ENCODE data around the gene ARHGEF2. TPM values are rescaled to one million over a fixed set of nuclear protein-coding genes. Genes with fewer than 3 reads are reported as not detected.
A peak's percentile ranks its signal among the peaks of the same experiment; 100 is the strongest.

The ARHGEF2 gene
- total and polyA plus RNA-seq, 9 of the 15 experiments (the other 6 are each of a cell fraction or from before 2014, with no cell fraction given): 7.1 to 162 (median 62.2) TPM

- no peak for TF ChIP-seq DACH1 (IDR thresholded peaks at IDR 0.05; ENCODE audit: partially characterized antibody)
- no peak for TF ChIP-seq ZNF12 (CRISPR knock-in tag; IDR thresholded peaks at IDR 0.05)
- TF ChIP-seq NCOA6 (IDR thresholded peaks at IDR 0.05): no peak
- TF ChIP-seq ZNF140 (CRISPR knock-in tag; IDR thresholded peaks at IDR 0.05): no peak
- TF ChIP-seq TAL1 (IDR thresholded peaks at IDR 0.05): 0 out of 2 replicates have a peak, but pooled peaks have one; percentile 23
- TF ChIP-seq POU5F1 (IDR thresholded peaks at IDR 0.05; ENCODE audit: borderline replicate concordance, low read depth, low read length, partially characterized antibody): no peak
- 0 out of 4 replicates have a peak, but pooled peaks of 1 of the 2 experiments have one; percentile 43 for TF ChIP-seq ARNT (IDR thresholded peaks at IDR 0.05)
- no peak for TF ChIP-seq MED1 (CRISPR knock-in tag; IDR thresholded peaks at IDR 0.05; ENCODE audit: borderline replicate concordance)
- no peak for TF ChIP-seq IRF1 (CRISPR knock-in tag; IDR thresholded peaks at IDR 0.05; ENCODE audit: borderline replicate concordance)
- TF ChIP-seq KDM5B (IDR thresholded peaks at IDR 0.05; ENCODE audit: insufficient replicate concordance, low read depth, low read length): no peak
- no peak for TF ChIP-seq ZNF212 (CRISPR knock-in tag; IDR thresholded peaks at IDR 0.05)
- TF ChIP-seq HSF4 (CRISPR knock-in tag; IDR thresholded peaks at IDR 0.05; ENCODE audit: borderline replicate concordance): no peak
- no peak for TF ChIP-seq YBX1 (IDR thresholded peaks at IDR 0.05)
- no peak for TF ChIP-seq CBFA2T2 (conservative IDR thresholded peaks at IDR 0.05)
- TF ChIP-seq ZNF77 (CRISPR knock-in tag; IDR thresholded peaks at IDR 0.05): no peak
- TF ChIP-seq HOXB6 (CRISPR knock-in tag; IDR thresholded peaks at IDR 0.05; ENCODE audit: borderline replicate concordance): no peak
- TF ChIP-seq CHD2 (IDR thresholded peaks at IDR 0.05; ENCODE audit: low read depth, low read length): no peak
- no peak for TF ChIP-seq RAD51 (IDR thresholded peaks at IDR 0.05; ENCODE audit: borderline replicate concordance, low read depth)
- TF ChIP-seq ZNF512 (tag; IDR thresholded peaks at IDR 0.05): no peak
- no peak for TF ChIP-seq ZSCAN32 (CRISPR knock-in tag; IDR thresholded peaks at IDR 0.05)
- no peak for TF ChIP-seq ATF1 (CRISPR knock-in tag; IDR thresholded peaks at IDR 0.05)
- peak; percentile 24; the same call in 1 of the 2 replicates for TF ChIP-seq ATF1 (tag; IDR thresholded peaks at IDR 0.05)
- TF ChIP-seq SNIP1 (IDR thresholded peaks at IDR 0.05; ENCODE audit: low read depth): no peak
- TF ChIP-seq U2AF1 (optimal IDR thresholded peaks at IDR 0.05; ENCODE audit: low read depth, low read length): no peak
- TF ChIP-seq ZNF444 (CRISPR knock-in tag; IDR thresholded peaks at IDR 0.05): no peak
- 0 out of 2 replicates have a peak, but pooled peaks have one; percentile 8 for TF ChIP-seq TEAD4 (IDR thresholded peaks at IDR 0.05; ENCODE audit: low read length)
- TF ChIP-seq TEAD4 (CRISPR knock-in tag; IDR thresholded peaks at IDR 0.05; ENCODE audit: borderline replicate concordance): no peak
- TF ChIP-seq ZNF175 (CRISPR knock-in tag; IDR thresholded peaks at IDR 0.05; ENCODE audit: low read depth): no peak
- TF ChIP-seq NR3C1 (CRISPR knock-in tag; IDR thresholded peaks at IDR 0.05): no peak
- TF ChIP-seq SOX6 (IDR thresholded peaks at IDR 0.05): peak; percentile 74; the same call in 1 of the 2 replicates
- peak; percentile 42; the same call in 1 of the 2 replicates for TF ChIP-seq ESRRA (IDR thresholded peaks at IDR 0.05; ENCODE audit: borderline replicate concordance, low read depth)
Observed at GRCh38 chr1:155983191-155984024, 5.1 kb upstream of the ARHGEF2 start (continued).

Data from K562 (cell line).